DOHH2 (cell line): ENCODE results near the gene CARMIL1.

Experiments
- CTCF ChIP-seq: fragments of 200-600 bp; sonication (generic); IDR thresholded peaks from one replicate; pipeline ENCODE4 v1.5.1; 2014; ENCODE audit warnings: antibody characterized with exemption, mild to moderate bottlenecking, low read depth, low read length; ENCODE audit not compliant: poor library complexity, severe bottlenecking
- EZH2phosphoT487 ChIP-seq: fragments of 200-600 bp; sonication (generic); IDR thresholded peaks from 2 replicates; pipeline ENCODE4 v1.6.1; 2017; ENCODE audit warnings: borderline replicate concordance, mild to moderate bottlenecking, antibody characterized with exemption, low read length, moderate library complexity, mixed read lengths

GRCh38 chr6:25244865-25245264 lies 34.3 kb upstream of the CARMIL1 start:
- TF ChIP-seq CTCF = no peak
- TF ChIP-seq EZH2phosphoT487 = no peak
